K562 (cell line): ENCODE results near the gene CHAC1. TPM values are rescaled to one million over a fixed set of nuclear protein-coding genes. Genes with fewer than 3 reads are reported as not detected.

Experiments
- ATAC-seq: fragments of 200-7000 bp; cut with Tn5 transposase; 3 replicates; pipeline ENCODE4 v1.9.1; 2020; ENCODE audit warnings: moderate library complexity
- BruUV-seq: library from RNA; stranded (reverse); fragments of 400-500 nt; replicated peaks from 2 replicates; lab custom pipeline; 2021; lab: Mats Ljungman, UMichigan
- CTCF ChIA-PET: fragments of 300-600 bp; formaldehyde crosslinking; extraction: SDS; loops from one replicate; lab custom pipeline; 2021; ENCODE audit warnings: low intra/inter-chr PET ratio; lab: Yijun Ruan, JAX
- POLR2A ChIA-PET: fragments of 300-600, 350-650 bp; sonication (Branson Sonifier 250); formaldehyde crosslinking; extraction: SDS; loops from one replicate; lab custom pipeline; 2021; ENCODE audit warnings: antibody characterized with exemption, inconsistent platforms; lab: Yijun Ruan, JAX
- DNase-seq, 4 experiments: peaks; one replicate each; pipeline versions ENCODE4 v3.0.0 to v3.0.0-alpha.2; 2011 to 2018; ENCODE audit warnings: low spot score in 3 of 4, mixed read lengths in 3 of 4; ENCODE audit errors: extremely low read depth in 1 of 4
- FAIRE-seq: peaks from 2 replicates; lab custom pipeline; 2011; peaks lifted over from hg19 to GRCh38; lab: Jason Lieb, UNC
- H2AFZ ChIP-seq: 2 replicates; pipeline ENCODE4 v1.6.0; 2011; ENCODE audit warnings: low read depth, low read length, control low read depth, inconsistent platforms
- H3K27ac ChIP-seq: fragments of 200-600 bp; 3 replicates; pipeline ENCODE4 v1.8.0; 2011; ENCODE audit warnings: low read depth, mild to moderate bottlenecking, control low read depth, inconsistent platforms, low read length, moderate library complexity, mixed read lengths; ENCODE audit errors: extremely low read depth
- H3K27me3 ChIP-seq, 2 experiments: fragments of 300-600 bp in 1 of 2; 2 replicates in 1 of 2; 3 replicates in 1 of 2; pipeline versions ENCODE4 v1.6.0 to v1.8.0; 2011; ENCODE audit warnings: inconsistent platforms in 2 of 2, low read length in 2 of 2, mild to moderate bottlenecking in 1 of 2, mixed read lengths in 1 of 2, moderate library complexity in 1 of 2; ENCODE audit not compliant: control insufficient read depth in 2 of 2, insufficient read depth in 2 of 2
- H3K36me3 ChIP-seq: fragments of 300-600 bp; 3 replicates; pipeline ENCODE4 v1.8.0; 2011; ENCODE audit warnings: mild to moderate bottlenecking, low read length, inconsistent platforms; ENCODE audit not compliant: control insufficient read depth, insufficient read depth
- H3K4me1 ChIP-seq, 2 experiments: fragments of 200-600 bp in 1 of 2; replicated peaks in 1 of 2; 2 replicates in 1 of 2; 3 replicates in 1 of 2; pipeline versions ENCODE4 v1.5.1 to v1.8.0; 2011; ENCODE audit warnings: inconsistent platforms in 2 of 2, low read length in 2 of 2, mild to moderate bottlenecking in 1 of 2, mixed read lengths in 1 of 2, moderate library complexity in 1 of 2; ENCODE audit not compliant: control insufficient read depth in 2 of 2, insufficient read depth in 2 of 2
- H3K4me2 ChIP-seq: 2 replicates; pipeline ENCODE4 v1.6.1; 2011; ENCODE audit warnings: low read length, control low read depth, inconsistent platforms, mixed read lengths; ENCODE audit not compliant: insufficient read depth
- H3K4me3 ChIP-seq: fragments of 200-600 bp; sonication (generic), shearing (Covaris generic); 2 replicates; pipeline ENCODE4 v1.5.1; 2016; ENCODE audit warnings: control low read depth, inconsistent platforms
- H3K79me2 ChIP-seq: fragments of 200-600 bp; 3 replicates; pipeline ENCODE4 v1.8.0; 2011; ENCODE audit warnings: low read length, inconsistent platforms; ENCODE audit not compliant: control insufficient read depth, insufficient read depth
- H3K9ac ChIP-seq, 2 experiments: 2 replicates each; pipeline versions ENCODE4 v1.6.0 to v1.6.1; 2011; ENCODE audit warnings: low read depth in 2 of 2, low read length in 2 of 2, control low read depth in 1 of 2, inconsistent platforms in 1 of 2, mild to moderate bottlenecking in 1 of 2, mixed read lengths in 1 of 2; ENCODE audit not compliant: insufficient read depth in 1 of 2
- H3K9me1 ChIP-seq: one replicate; pipeline ENCODE4 v1.6.0; 2011; ENCODE audit warnings: inconsistent platforms, mild to moderate bottlenecking, low read length, moderate library complexity; ENCODE audit not compliant: control insufficient read depth, insufficient read depth
- H3K9me3 ChIP-seq: replicated peaks from 2 replicates; pipeline ENCODE4 v1.5.1; 2011; ENCODE audit warnings: low read depth, low read length, inconsistent platforms; ENCODE audit not compliant: control insufficient read depth, insufficient read depth
- H4K20me1 ChIP-seq: replicated peaks from 2 replicates; pipeline ENCODE4 v1.6.1; 2011; ENCODE audit warnings: low read length, inconsistent platforms, mixed read lengths; ENCODE audit not compliant: control insufficient read depth, insufficient read depth
- E4F1 ChIP-seq: fragments of 250-450 bp; sonication (Bioruptor Pico); IDR thresholded peaks from 2 replicates; pipeline ENCODE4 v1.5.0; 2021; ENCODE audit warnings: mild to moderate bottlenecking, borderline replicate concordance
- FOXK2 ChIP-seq, 2 experiments: fragments of 450-650 bp; IDR thresholded peaks in 1 of 2; conservative IDR thresholded peaks in 1 of 2; 2 replicates each; pipeline ENCODE4 v1.6.1; 2016; ENCODE audit warnings: low read depth in 2 of 2, mild to moderate bottlenecking in 1 of 2
- ID3 ChIP-seq, 2 experiments: fragments of 250-450 bp in 1 of 2; fragments of 450-650 bp in 1 of 2; sonication (Bioruptor Pico) in 1 of 2; IDR thresholded peaks; 2 replicates each; pipeline versions ENCODE4 v1.6.1 to v1.8.0; 2016 to 2021; ENCODE audit warnings: mild to moderate bottlenecking in 2 of 2, moderate library complexity in 2 of 2, missing compliant biosample characterization in 1 of 2, missing genetic modification characterization in 1 of 2
- MEF2D ChIP-seq: conservative IDR thresholded peaks from 2 replicates; pipeline ENCODE4 v1.6.1; 2016; ENCODE audit warnings: low read depth, missing genetic modification characterization, missing compliant biosample characterization
- NFE2L1 ChIP-seq: fragments of 450-650 bp; IDR thresholded peaks from 2 replicates; pipeline ENCODE4 v1.6.1; 2016; ENCODE audit warnings: missing genetic modification characterization, low read depth, mild to moderate bottlenecking, missing compliant biosample characterization, moderate library complexity, borderline replicate concordance
- POLR3A ChIP-seq: IDR thresholded peaks from 2 replicates; pipeline ENCODE4 v1.6.1; 2011; ENCODE audit warnings: borderline replicate concordance, mild to moderate bottlenecking, moderate library complexity; ENCODE audit not compliant: insufficient read length, insufficient read depth; ENCODE audit errors: extremely low read depth
- SRSF3 ChIP-seq: fragments of 200-400 bp; formaldehyde crosslinking; IDR thresholded peaks from 2 replicates; pipeline ENCODE4 v1.6.1; 2016; ENCODE audit warnings: mild to moderate bottlenecking, low read length, moderate library complexity; ENCODE audit not compliant: insufficient read depth
- XRCC5 ChIP-seq: fragments of 200-400 bp; formaldehyde crosslinking; IDR thresholded peaks from 2 replicates; pipeline ENCODE4 v1.6.1; 2017; ENCODE audit warnings: low read depth, mild to moderate bottlenecking, low read length
- ZHX1 ChIP-seq: fragments of 150-350 bp; conservative IDR thresholded peaks from 2 replicates; pipeline ENCODE4 v1.6.1; 2014; ENCODE audit warnings: low read length
- ZNF239 ChIP-seq: fragments of 250-450 bp; sonication (Bioruptor Pico); IDR thresholded peaks from 2 replicates; pipeline ENCODE4 v1.4.0; 2020; ENCODE audit warnings: mild to moderate bottlenecking
- ZNF445 ChIP-seq: fragments of 250-450 bp; sonication (Bioruptor Pico); IDR thresholded peaks from 2 replicates; pipeline ENCODE4 v1.4.0; 2020; ENCODE audit warnings: low read depth, mild to moderate bottlenecking, moderate library complexity
- WGBS: fragments of 100-300 bp; shearing (Covaris generic); methylation state at CpG from one replicate; pipeline ENCODE4 v1.1.6; 2016; ENCODE audit warnings: low coverage, mixed read lengths; ENCODE audit not compliant: insufficient coverage; ENCODE audit errors: missing lambda C conversion rate; 5-methylcytosine and 5-hydroxymethylcytosine counted together
- in situ Hi-C: fragments of 300-500 bp; cut with MboI; formaldehyde crosslinking; loops from 4 replicates; pipeline ENCODE4 v1.15.0; 2018; ENCODE audit warnings: inconsistent platforms, mixed read lengths
- intact Hi-C: fragments of 100-400 bp; cut with micrococcal nuclease; formaldehyde crosslinking; loops from 2 replicates; pipeline ENCODE4 v1.14.2; 2022
- polyA plus RNA-seq, 8 experiments: library from polyadenylated mRNA; depleted of rRNA in 4 of 8; stranded (reverse) in 5 of 8; unstranded in 3 of 8; fragments of >200 nt; fragmentation: Nextera tagmentation in 2 of 8; fragmentation: Illumina TruSeq in 1 of 8; extraction: Ambion mirVana in 2 of 8; extraction: Trizol in 1 of 8; gene quantifications; 2 replicates each; pipeline versions ENCODE4 v1.2.1 to v1.2.3, GENCODE V29; 2011 to 2014; ENCODE audit warnings: inconsistent platforms in 1 of 8, missing spikeins in 1 of 8
- total RNA-seq, 7 experiments: library from RNA; depleted of rRNA in 6 of 7; stranded (reverse); fragments of >200 nt in 6 of 7; fragmentation: Illumina TruSeq in 2 of 7; extraction: Trizol in 2 of 7; gene quantifications; 2 replicates each; pipeline versions ENCODE4 v1.2.1 to v1.2.3, GENCODE V29; 2011 to 2021; ENCODE audit warnings: low replicate concordance in 1 of 7

CHAC1 gene
- total and polyA plus RNA-seq, 9 of the 15 experiments (the other 6 are each of a cell fraction or from before 2014, with no cell fraction given), result 0.47 to 39.0 (median 7.5) TPM

- Histone ChIP-seq H3K9me1 (peaks cover 3% of the 10 kb centered on the region), H3K27ac (no peak overlapping the region), H3K36me3 (no peaks in the 10 kb centered on the region), H2AFZ (no peak overlapping the region), H3K4me2 (no peak overlapping the region), H4K20me1 (0 out of 2 replicates have a peak, but pooled peaks cover 3% of the 10 kb centered on the region), H3K9ac (peak overlapping the region in 1 of 2 experiments; percentile 32; a peak in 1 of 4 replicates), H3K79me2 (no peaks in the 10 kb centered on the region), H3K9me3 (no peaks in the 10 kb centered on the region), H3K27me3 (peaks cover 0 to 9% of the 10 kb centered on the region in 2 experiments; a peak in 2 of 5 replicates), H3K4me3 (no peak overlapping the region), H3K4me1 (peaks cover 13 to 54% of the 10 kb centered on the region in 2 experiments)
- FAIRE-seq (no peak), ATAC-seq (no peak), DNase-seq (no peak)
- ChIA-PET POLR2A (interaction anchor here (0.7 to 1.5 kb wide), 5 partner anchors 9 to 294 kb away, joined by 3 to 4 read pairs (median 3); no protein-coding TSS in a partner anchor), CTCF (no interaction called here)
- WGBS, result 53% methylated on average over 8 of the region's 8 CpGs
- intact Hi-C loops (no loop called here), in situ Hi-C loops (no loop called here)
- TF ChIP-seq ZNF445 (CRISPR knock-in tag), result no peak
- no peak for TF ChIP-seq FOXK2 (conservative IDR thresholded peaks at IDR 0.05 in 1 of 2, IDR thresholded peaks at IDR 0.05 in 1 of 2; ENCODE audit: low read depth in 2 of 2)
- TF ChIP-seq ZHX1, result no peak
- TF ChIP-seq E4F1 (CRISPR knock-in tag), result no peak
- TF ChIP-seq MEF2D (tag), result no peak
- TF ChIP-seq XRCC5, result no peak
- no peak for TF ChIP-seq POLR3A
- TF ChIP-seq SRSF3, result no peak
- TF ChIP-seq ZNF239 (CRISPR knock-in tag), result no peak
- no peak for TF ChIP-seq ID3 (CRISPR knock-in tag; IDR thresholded peaks at IDR 0.05)
- TF ChIP-seq ID3 (tag; IDR thresholded peaks at IDR 0.05), result no peak
- TF ChIP-seq NFE2L1 (tag), result no peak
- no TSS peak for BruUV-seq
Measured at GRCh38 chr15:40932156-40932555, 21.1 kb upstream of the CHAC1 start.
